Nephron progenitor cell (in vitro differentiated cells): Measurements from ENCODE around the gene GPN2.

Experiments used
- DNase-seq: peaks from one replicate; pipeline ENCODE4 v3.0.0; 2021
- H3K27ac Mint-ChIP-seq: 2 replicates; pipeline ENCODE4 v1.8.0; 2021; ENCODE audit warnings: mild to moderate bottlenecking, moderate library complexity, mixed read lengths
- H3K27me3 Mint-ChIP-seq: 2 replicates; pipeline ENCODE4 v1.8.0; 2021; ENCODE audit warnings: mild to moderate bottlenecking, low read depth, mixed read lengths; ENCODE audit not compliant: poor library complexity
- H3K36me3 Mint-ChIP-seq: 2 replicates; pipeline ENCODE4 v1.8.0; 2021; ENCODE audit warnings: low read depth, mixed read lengths
- H3K4me1 Mint-ChIP-seq: 2 replicates; pipeline ENCODE4 v1.8.0; 2021; ENCODE audit warnings: mixed read lengths
- H3K4me3 Mint-ChIP-seq: 2 replicates; pipeline ENCODE4 v1.8.0; 2021; ENCODE audit warnings: mild to moderate bottlenecking, moderate library complexity, mixed read lengths
- H3K9me3 Mint-ChIP-seq: 2 replicates; pipeline ENCODE4 v1.8.0; 2021; ENCODE audit warnings: mild to moderate bottlenecking, moderate library complexity, mixed read lengths
- TF ChIP-seq, protein P1 (sequence below): fragments of 200-600 bp; sonication (generic); IDR thresholded peaks from 2 replicates; pipeline ENCODE4 v1.5.0; 2021; ENCODE audit warnings: antibody characterized with exemption

Gene GPN2

DNA sequence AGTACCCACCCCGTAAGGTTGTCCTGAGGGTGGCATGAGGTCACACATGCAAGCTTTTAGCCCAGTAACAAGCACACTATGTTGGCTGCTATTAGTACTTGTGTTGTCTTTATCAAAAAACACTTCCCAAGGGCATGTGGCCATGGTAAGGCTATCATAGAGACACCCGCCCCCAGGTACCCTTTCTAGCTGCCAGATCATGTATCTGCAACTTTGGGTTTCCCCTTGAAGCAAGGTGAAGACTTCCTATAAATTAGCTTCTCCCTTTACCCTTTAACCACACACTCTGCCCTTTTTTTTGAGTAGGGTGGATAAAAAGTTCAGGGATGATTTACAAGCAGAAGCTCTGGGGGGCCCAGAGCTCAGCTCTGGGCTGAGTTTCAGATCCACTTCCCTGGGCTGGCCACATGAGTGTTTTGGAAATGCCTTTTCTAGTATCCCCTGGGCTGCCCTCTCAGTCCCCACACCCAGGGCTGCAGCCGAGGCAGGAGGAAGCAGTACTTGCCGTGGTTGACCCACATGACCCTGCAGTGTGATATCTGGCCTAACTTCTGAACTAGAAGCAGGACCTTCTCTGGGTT lies 61.6 kb downstream of the GPN2 start:
- H3K4me3 Mint-ChIP-seq = peak overlapping the region; percentile 90
- H3K4me1 Mint-ChIP-seq = peaks cover 55% of the 10 kb centered on the region
- no peak for DNase-seq
- no peaks in the 10 kb centered on the region for H3K9me3 Mint-ChIP-seq
- H3K27ac Mint-ChIP-seq = no peak overlapping the region
- H3K36me3 Mint-ChIP-seq = peaks cover 17% of the 10 kb centered on the region
- H3K27me3 Mint-ChIP-seq = no peaks in the 10 kb centered on the region
- TF ChIP-seq, protein P1, sequence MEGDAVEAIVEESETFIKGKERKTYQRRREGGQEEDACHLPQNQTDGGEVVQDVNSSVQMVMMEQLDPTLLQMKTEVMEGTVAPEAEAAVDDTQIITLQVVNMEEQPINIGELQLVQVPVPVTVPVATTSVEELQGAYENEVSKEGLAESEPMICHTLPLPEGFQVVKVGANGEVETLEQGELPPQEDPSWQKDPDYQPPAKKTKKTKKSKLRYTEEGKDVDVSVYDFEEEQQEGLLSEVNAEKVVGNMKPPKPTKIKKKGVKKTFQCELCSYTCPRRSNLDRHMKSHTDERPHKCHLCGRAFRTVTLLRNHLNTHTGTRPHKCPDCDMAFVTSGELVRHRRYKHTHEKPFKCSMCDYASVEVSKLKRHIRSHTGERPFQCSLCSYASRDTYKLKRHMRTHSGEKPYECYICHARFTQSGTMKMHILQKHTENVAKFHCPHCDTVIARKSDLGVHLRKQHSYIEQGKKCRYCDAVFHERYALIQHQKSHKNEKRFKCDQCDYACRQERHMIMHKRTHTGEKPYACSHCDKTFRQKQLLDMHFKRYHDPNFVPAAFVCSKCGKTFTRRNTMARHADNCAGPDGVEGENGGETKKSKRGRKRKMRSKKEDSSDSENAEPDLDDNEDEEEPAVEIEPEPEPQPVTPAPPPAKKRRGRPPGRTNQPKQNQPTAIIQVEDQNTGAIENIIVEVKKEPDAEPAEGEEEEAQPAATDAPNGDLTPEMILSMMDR = no peak

DNA sequence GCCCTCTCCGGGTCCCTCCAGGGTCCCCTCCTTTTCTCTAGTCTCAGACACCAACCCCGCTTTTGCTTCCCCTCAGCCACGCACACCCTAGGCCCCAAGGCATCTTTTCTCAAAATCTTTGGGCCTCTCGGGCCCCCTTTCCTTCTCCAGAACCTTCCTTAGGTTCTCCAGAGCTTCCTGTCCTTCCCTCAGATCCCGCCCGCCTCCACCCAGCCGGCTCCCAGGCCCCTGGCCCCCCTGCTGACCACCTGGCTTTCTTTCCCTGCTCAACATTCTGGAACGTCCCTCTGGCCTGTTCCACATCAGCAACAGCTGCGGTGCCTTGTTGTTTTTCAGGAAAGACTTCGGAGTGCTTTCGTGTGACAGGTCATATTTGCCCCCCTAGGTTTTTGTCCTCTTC lies 62.4 kb downstream of the GPN2 start:
- Mint-ChIP-seq H3K9me3 (no peaks in the 10 kb centered on the region), H3K36me3 (peaks cover 9% of the 10 kb centered on the region), H3K4me1 (peaks cover 55% of the 10 kb centered on the region), H3K4me3 (peak overlapping the region; percentile 90), H3K27ac (peak overlapping the region; percentile 65), H3K27me3 (no peaks in the 10 kb centered on the region)
- peak; percentile 41 for DNase-seq
- TF ChIP-seq, protein P1 = no peak

DNA sequence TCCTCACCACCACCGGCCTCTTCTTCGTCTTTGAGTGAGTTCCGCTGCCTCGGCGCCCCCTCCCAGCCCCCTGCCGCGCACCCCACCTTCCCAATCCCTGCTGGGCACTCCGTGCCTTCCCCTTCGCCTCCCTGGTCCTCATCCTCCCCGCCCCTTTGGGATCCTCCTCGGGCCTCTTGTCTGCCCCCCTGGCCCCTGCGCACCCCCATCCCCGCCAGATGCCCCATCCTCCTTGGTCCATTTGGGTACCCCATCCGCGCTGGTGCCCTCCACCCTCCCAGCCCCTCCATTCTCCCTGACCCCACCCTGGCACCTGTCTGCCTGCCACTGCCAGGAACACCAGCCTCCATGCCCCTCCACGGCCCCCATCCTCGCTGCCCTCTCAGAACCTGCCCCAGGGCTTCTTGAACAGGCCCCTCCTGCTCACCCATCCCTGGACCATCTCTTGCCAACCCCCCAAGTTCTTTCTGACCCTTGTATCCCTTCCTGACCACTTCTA lies 62.9 kb downstream of the GPN2 start:
- Mint-ChIP-seq H3K4me3 (peak overlapping the region; percentile 90), H3K27me3 (no peaks in the 10 kb centered on the region), H3K27ac (peak overlapping the region; percentile 65), H3K9me3 (no peaks in the 10 kb centered on the region), H3K36me3 (peaks cover 5% of the 10 kb centered on the region), H3K4me1 (peaks cover 55% of the 10 kb centered on the region)
- TF ChIP-seq, protein P1 = no peak
- no peak for DNase-seq

DNA sequence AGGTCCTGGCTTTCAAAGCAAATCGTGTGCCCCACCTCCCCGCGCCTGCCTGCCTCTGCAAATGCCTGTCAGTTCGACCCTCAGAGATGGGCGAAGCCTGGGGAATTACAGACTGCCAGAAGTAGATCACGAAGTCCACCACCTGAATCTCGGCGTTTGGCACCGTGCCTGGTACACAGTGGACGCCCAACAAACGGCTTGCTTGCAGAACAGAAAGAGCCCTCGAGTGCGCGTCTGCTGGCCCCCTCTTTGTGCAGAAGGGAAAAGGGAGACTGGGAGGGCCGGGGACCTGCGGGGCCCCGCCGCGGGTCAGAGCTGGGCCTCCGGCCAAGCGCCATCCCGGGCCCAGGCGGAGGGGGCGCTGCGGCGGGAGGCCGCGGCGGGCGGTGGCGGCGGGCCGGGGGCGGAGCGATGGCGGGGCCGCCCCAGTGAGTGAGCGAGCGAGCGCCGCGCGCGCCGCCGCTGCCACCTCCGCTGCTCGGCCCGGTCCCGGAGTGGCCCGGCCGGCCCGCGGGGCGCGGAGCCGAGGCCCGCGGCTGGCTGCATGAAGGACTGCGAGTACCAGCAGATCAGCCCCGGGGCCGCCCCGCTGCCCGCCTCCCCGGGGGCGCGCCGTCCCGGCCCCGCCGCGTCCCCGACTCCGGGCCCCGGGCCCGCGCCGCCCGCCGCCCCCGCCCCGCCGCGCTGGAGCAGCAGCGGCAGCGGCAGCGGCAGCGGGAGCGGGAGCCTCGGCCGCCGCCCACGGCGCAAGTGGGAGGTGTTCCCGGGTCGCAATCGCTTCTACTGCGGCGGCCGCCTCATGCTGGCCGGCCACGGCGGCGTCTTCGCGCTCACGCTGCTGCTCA lies 63.6 kb downstream of the GPN2 start, which contains the start of gene ZDHHC18:
TSS of gene ZDHHC18 (plus strand) at position 428 of the 845 bp plus-strand sequence. CDS start at position 545, 117 bp downstream.
- Mint-ChIP-seq H3K27ac (peak within 1 kb of the TSS; percentile 65), H3K36me3 (no peaks in the 10 kb centered on the region), H3K4me1 (peaks cover 50% of the 10 kb centered on the region), H3K9me3 (no peaks in the 10 kb centered on the region), H3K4me3 (peak within 1 kb of the TSS; percentile 93), H3K27me3 (no peaks in the 10 kb centered on the region)
- peak; percentile 82 for DNase-seq
- TF ChIP-seq, protein P1 = no peak
